Measurements from ENCODE around the gene METTL27. TPM values are rescaled to one million over a fixed set of nuclear protein-coding genes. Genes with fewer than 3 reads are reported as not detected.

The METTL27 gene
- total and polyA plus RNA-seq, 4 donors: 1.0 to 1.7 (median 1.6) TPM

- WGBS: 81% methylated on average over 11 of the region's 11 CpGs
- H3K9me3 ChIP-seq (ENCODE audit: control insufficient read depth in 4 of 4, low read length in 3 of 4): no peaks in the 10 kb centered on the region
- no peak for DNase-seq (ENCODE audit: low spot score)
- H3K36me3 ChIP-seq (ENCODE audit: control insufficient read depth in 4 of 4, insufficient read depth in 3 of 4, low read depth in 1 of 4, low read length in 3 of 4): no peaks in the 10 kb centered on the region
- H3K4me1 ChIP-seq (ENCODE audit: control insufficient read depth in 4 of 4, insufficient read depth in 4 of 4, low read length in 3 of 4): peaks cover 0 to 8% (median 2%) of the 10 kb centered on the region in 4 donors
- H3K27ac ChIP-seq (ENCODE audit: low read depth in 1 of 2, low read length in 2 of 2): no peak overlapping the region
- H3K4me3 ChIP-seq (ENCODE audit: low read depth in 1 of 3, low read length in 3 of 3): no peak overlapping the region
- H3K27me3 ChIP-seq (ENCODE audit: control insufficient read depth in 4 of 4, insufficient read depth in 4 of 4, low read length in 3 of 4): no peaks in the 10 kb centered on the region
- TF ChIP-seq EGR1 (IDR thresholded peaks at IDR 0.05; ENCODE audit: low read depth in 2 of 2): no peak
- H3K9ac ChIP-seq (ENCODE audit: low read depth in 1 of 2, low read length in 2 of 2): no peak overlapping the region
Measured at GRCh38 chr7:73823873-73824592, 18.3 kb downstream of the METTL27 start.

- peaks cover 0 to 8% (median 2%) of the 10 kb centered on the region in 4 donors for H3K4me1 ChIP-seq (ENCODE audit: control insufficient read depth in 4 of 4, insufficient read depth in 4 of 4, low read length in 3 of 4)
- no peak for TF ChIP-seq JUND (IDR thresholded peaks at IDR 0.05)
- no peak for TF ChIP-seq EGR1 (IDR thresholded peaks at IDR 0.05; ENCODE audit: low read depth in 2 of 2)
- TF ChIP-seq MAX (IDR thresholded peaks at IDR 0.05): no peak
- TF ChIP-seq FOXA1 (IDR thresholded peaks at IDR 0.05): no peak
- no peak for TF ChIP-seq YY1 (IDR thresholded peaks at IDR 0.05)
- no peak for TF ChIP-seq HNF4G (IDR thresholded peaks at IDR 0.05)
- TF ChIP-seq RAD21 (IDR thresholded peaks at IDR 0.05): no peak
- no peak for TF ChIP-seq ATF3 (IDR thresholded peaks at IDR 0.05)
- no peak for TF ChIP-seq GABPA (IDR thresholded peaks at IDR 0.05 in 1 of 2, conservative IDR thresholded peaks at IDR 0.05 in 1 of 2)
- TF ChIP-seq FOXA2 (IDR thresholded peaks at IDR 0.05): no peak
- no peak for TF ChIP-seq ZBTB33 (IDR thresholded peaks at IDR 0.05)
- TF ChIP-seq HNF4A (conservative IDR thresholded peaks at IDR 0.05): no peak
- TF ChIP-seq SP1 (IDR thresholded peaks at IDR 0.05): no peak
- TF ChIP-seq REST (IDR thresholded peaks at IDR 0.05): no peak
- no peak for TF ChIP-seq RXRA (IDR thresholded peaks at IDR 0.05)
- no peak for TF ChIP-seq TAF1 (conservative IDR thresholded peaks at IDR 0.05)
- TF ChIP-seq NR2F2 (IDR thresholded peaks at IDR 0.05): no peak
- WGBS: 78% methylated on average over 5 of the region's 5 CpGs
- H3K36me3 ChIP-seq (ENCODE audit: control insufficient read depth in 4 of 4, insufficient read depth in 3 of 4, low read depth in 1 of 4, low read length in 3 of 4): no peaks in the 10 kb centered on the region
- no peak overlapping the region for H3K4me3 ChIP-seq (ENCODE audit: low read depth in 1 of 3, low read length in 3 of 3)
- no peaks in the 10 kb centered on the region for H3K27me3 ChIP-seq (ENCODE audit: control insufficient read depth in 4 of 4, insufficient read depth in 4 of 4, low read length in 3 of 4)
- no peak overlapping the region for H3K9ac ChIP-seq (ENCODE audit: low read depth in 1 of 2, low read length in 2 of 2)
- H3K27ac ChIP-seq (ENCODE audit: low read depth in 1 of 2, low read length in 2 of 2): no peak overlapping the region
- no peaks in the 10 kb centered on the region for H3K9me3 ChIP-seq (ENCODE audit: control insufficient read depth in 4 of 4, low read length in 3 of 4)
- no peak for DNase-seq (ENCODE audit: low spot score)
Measured at GRCh38 chr7:73823257-73823656, 19.1 kb downstream of the METTL27 start.

Data from liver (tissue), 9 donors.